Osteoblast (primary cell): ENCODE data around the gene CACNA1C. TPM values are rescaled to one million over a fixed set of nuclear protein-coding genes. Genes with fewer than 3 reads are reported as not detected.

Experiments used
- DNase-seq: peaks from one replicate; pipeline ENCODE4 v3.0.0; 2011; ENCODE audit warnings: low spot score, mixed read lengths; ENCODE audit not compliant: insufficient read length; ENCODE audit errors: missing footprints
- H2AFZ ChIP-seq: 2 replicates; pipeline ENCODE4 v1.6.0; 2011; ENCODE audit warnings: mild to moderate bottlenecking, low read length
- H3K27ac ChIP-seq: 2 replicates; pipeline ENCODE4 v1.5.1; 2011; ENCODE audit warnings: mild to moderate bottlenecking, low read depth, low read length, moderate library complexity
- H3K27me3 ChIP-seq: 2 replicates; pipeline ENCODE4 v1.6.0; 2012; ENCODE audit warnings: mild to moderate bottlenecking, control low read depth, inconsistent platforms, low read length, moderate library complexity; ENCODE audit not compliant: insufficient read depth
- H3K36me3 ChIP-seq: 2 replicates; pipeline ENCODE4 v1.5.1; 2011; ENCODE audit warnings: mild to moderate bottlenecking, low read length, control low read depth, moderate library complexity; ENCODE audit not compliant: insufficient read depth
- H3K4me1 ChIP-seq: 2 replicates; pipeline ENCODE4 v1.5.1; 2011; ENCODE audit warnings: mild to moderate bottlenecking, low read length, control low read depth, moderate library complexity; ENCODE audit not compliant: insufficient read depth
- H3K4me2 ChIP-seq: 2 replicates; pipeline ENCODE4 v1.6.0; 2011; ENCODE audit warnings: mild to moderate bottlenecking, low read length; ENCODE audit not compliant: insufficient read depth
- H3K4me3 ChIP-seq: fragments of 200-600 bp; sonication (generic); 3 replicates; pipeline ENCODE4 v1.5.1; 2012; ENCODE audit warnings: mild to moderate bottlenecking, low read length, inconsistent platforms; ENCODE audit not compliant: insufficient read depth
- H3K79me2 ChIP-seq: 2 replicates; pipeline ENCODE4 v1.6.0; 2012; ENCODE audit warnings: mild to moderate bottlenecking, low read length, control low read depth, inconsistent platforms; ENCODE audit not compliant: insufficient read depth
- H3K9me3 ChIP-seq: 2 replicates; pipeline ENCODE4 v1.5.1; 2011; ENCODE audit warnings: low read depth, low read length, control low read depth
- H4K20me1 ChIP-seq: 2 replicates; pipeline ENCODE4 v1.6.0; 2012; ENCODE audit warnings: mild to moderate bottlenecking, low read length, control low read depth; ENCODE audit not compliant: insufficient read depth
- CTCF ChIP-seq: IDR thresholded peaks from 2 replicates; pipeline ENCODE4 v1.5.1; 2011; ENCODE audit warnings: mild to moderate bottlenecking, low read depth, low read length, moderate library complexity; ENCODE audit errors: extremely low read depth
- total RNA-seq: library from RNA; depleted of rRNA; stranded (reverse); fragments of >200 nt; gene quantifications from 2 replicates; pipeline ENCODE4 v1.2.3, GENCODE V29; 2012

The CACNA1C gene
- total RNA-seq, 1 donor: 19.2 TPM

GRCh38 chr12:2606186-2606910 lies 553.6 kb downstream of the CACNA1C start:
- no peak overlapping the region for H3K4me3 ChIP-seq
- H2AFZ ChIP-seq: no peak overlapping the region
- no peaks in the 10 kb centered on the region for H4K20me1 ChIP-seq
- no peaks in the 10 kb centered on the region for H3K9me3 ChIP-seq
- H3K79me2 ChIP-seq: no peaks in the 10 kb centered on the region
- DNase-seq: no peak
- H3K4me2 ChIP-seq: no peak overlapping the region
- no peak overlapping the region for H3K27ac ChIP-seq
- H3K36me3 ChIP-seq: peaks cover 19% of the 10 kb centered on the region
- no peak for TF ChIP-seq CTCF
- H3K27me3 ChIP-seq: no peaks in the 10 kb centered on the region
- no peaks in the 10 kb centered on the region for H3K4me1 ChIP-seq

GRCh38 chr12:2607881-2608607 lies 555.3 kb downstream of the CACNA1C start:
- TF ChIP-seq CTCF: no peak
- Histone ChIP-seq H3K4me3 (no peak overlapping the region), H4K20me1 (no peaks in the 10 kb centered on the region), H3K4me2 (no peak overlapping the region), H3K9me3 (no peaks in the 10 kb centered on the region), H3K27me3 (no peaks in the 10 kb centered on the region), H3K79me2 (no peaks in the 10 kb centered on the region), H3K4me1 (peaks cover 6% of the 10 kb centered on the region), H3K27ac (no peak overlapping the region), H3K36me3 (peaks cover 17% of the 10 kb centered on the region), H2AFZ (no peak overlapping the region)
- DNase-seq: peak; percentile 54

- H3K36me3 ChIP-seq: peaks cover 19% of the 10 kb centered on the region
- no peaks in the 10 kb centered on the region for H3K79me2 ChIP-seq
- H3K9me3 ChIP-seq: no peaks in the 10 kb centered on the region
- peaks cover 12% of the 10 kb centered on the region for H3K4me1 ChIP-seq
- no peak for TF ChIP-seq CTCF
- H4K20me1 ChIP-seq: no peaks in the 10 kb centered on the region
- DNase-seq: peak; percentile 44
- no peaks in the 10 kb centered on the region for H3K27me3 ChIP-seq
- H3K27ac ChIP-seq: no peak overlapping the region
- H3K4me2 ChIP-seq: no peak overlapping the region
- no peak overlapping the region for H2AFZ ChIP-seq
- H3K4me3 ChIP-seq: no peak overlapping the region
Measured at GRCh38 chr12:2608608-2608945, 555.8 kb downstream of the CACNA1C start.

- Histone ChIP-seq H4K20me1 (no peaks in the 10 kb centered on the region), H3K4me3 (no peak overlapping the region), H2AFZ (no peak overlapping the region), H3K36me3 (peaks cover 19% of the 10 kb centered on the region), H3K79me2 (no peaks in the 10 kb centered on the region), H3K4me2 (no peak overlapping the region), H3K4me1 (peaks cover 14% of the 10 kb centered on the region), H3K9me3 (no peaks in the 10 kb centered on the region), H3K27ac (no peak overlapping the region), H3K27me3 (no peaks in the 10 kb centered on the region)
- no peak for TF ChIP-seq CTCF
- peak; percentile 54 for DNase-seq
Measured at GRCh38 chr12:2609020-2609419, 556.2 kb downstream of the CACNA1C start.
